GM12892 (cell line): ENCODE measurements around the gene EPYC.

Source experiments
- POLR2A ChIP-seq: IDR thresholded peaks from 2 replicates; pipeline ENCODE4 v1.6.1; 2011; ENCODE audit warnings: low read depth, low read length, control low read depth
- POLR2AphosphoS5 ChIP-seq: IDR thresholded peaks from 2 replicates; pipeline ENCODE4 v1.6.1; 2011; ENCODE audit warnings: low read depth, low read length, control low read depth
- TAF1 ChIP-seq: IDR thresholded peaks from 2 replicates; pipeline ENCODE4 v1.6.1; 2011; ENCODE audit warnings: low read depth, mild to moderate bottlenecking, control low read depth, low read length, borderline replicate concordance

GRCh38 chr12:90990611-90991010, 14.2 kb downstream of the EPYC start:
- TF ChIP-seq POLR2A = no peak
- no peak for TF ChIP-seq POLR2AphosphoS5
- TF ChIP-seq TAF1 = no peak
